ENCODE measurements around the gene COL20A1. TPM values are rescaled to one million over a fixed set of nuclear protein-coding genes. Genes with fewer than 3 reads are reported as not detected.

Gene COL20A1
- total and polyA plus RNA-seq, 2 donors (not counting 1 experiment from before 2014, with no cell fraction given): not detected

DNA sequence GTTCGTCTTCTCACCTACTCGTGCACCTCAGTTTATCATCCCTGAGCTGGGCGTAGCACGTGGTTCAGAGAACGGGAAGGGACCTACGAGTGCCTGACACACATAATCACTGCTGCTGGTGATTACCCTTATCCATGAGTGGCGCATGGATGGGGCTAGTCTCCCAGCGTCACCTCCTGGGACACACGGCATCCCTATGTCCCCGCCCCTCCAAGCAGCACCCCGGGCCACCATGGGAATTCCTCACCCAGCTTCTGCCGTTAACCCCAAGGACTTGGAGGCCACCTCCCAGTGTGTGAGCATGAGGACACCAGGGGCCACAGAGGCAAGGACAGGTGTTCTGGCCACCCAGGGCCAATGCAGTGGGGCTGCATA is 58.3 kb downstream of the COL20A1 start:
- no peaks in the 10 kb centered on the region for H3K36me3 ChIP-seq (replicated peaks in 1 of 2; ENCODE audit: control extremely low read depth in 1 of 2, control insufficient read depth in 1 of 2, extremely low read depth in 1 of 2, insufficient read depth in 2 of 2, low read length in 1 of 2)
- peaks cover 0 to 5% (median 2%) of the 10 kb centered on the region in 4 experiments for H3K27me3 ChIP-seq (replicated peaks in 1 of 4; ENCODE audit: control extremely low read depth in 1 of 4, control insufficient read depth in 3 of 4, insufficient read depth in 4 of 4, low read length in 3 of 4)
- H3K27ac Mint-ChIP-seq: no peak overlapping the region
- no peaks in the 10 kb centered on the region for H3K4me1 Mint-ChIP-seq
- no peak overlapping the region for H3K27ac ChIP-seq (ENCODE audit: low read length in 2 of 2)
- H3K9ac ChIP-seq (ENCODE audit: low read length): no peak overlapping the region
- peaks cover 0 to 18% (median 0%) of the 10 kb centered on the region in 3 donors for H3K9me3 ChIP-seq (ENCODE audit: control extremely low read depth in 1 of 3, control insufficient read depth in 2 of 3, insufficient read depth in 1 of 3, low read length in 2 of 3)
- no peaks in the 10 kb centered on the region for H3K79me2 ChIP-seq (ENCODE audit: control insufficient read depth, insufficient read depth, low read length)
- H2AFZ ChIP-seq (ENCODE audit: insufficient read depth, low read depth, low read length, poor library complexity, severe bottlenecking): no peak overlapping the region
- TF ChIP-seq, protein P1, sequence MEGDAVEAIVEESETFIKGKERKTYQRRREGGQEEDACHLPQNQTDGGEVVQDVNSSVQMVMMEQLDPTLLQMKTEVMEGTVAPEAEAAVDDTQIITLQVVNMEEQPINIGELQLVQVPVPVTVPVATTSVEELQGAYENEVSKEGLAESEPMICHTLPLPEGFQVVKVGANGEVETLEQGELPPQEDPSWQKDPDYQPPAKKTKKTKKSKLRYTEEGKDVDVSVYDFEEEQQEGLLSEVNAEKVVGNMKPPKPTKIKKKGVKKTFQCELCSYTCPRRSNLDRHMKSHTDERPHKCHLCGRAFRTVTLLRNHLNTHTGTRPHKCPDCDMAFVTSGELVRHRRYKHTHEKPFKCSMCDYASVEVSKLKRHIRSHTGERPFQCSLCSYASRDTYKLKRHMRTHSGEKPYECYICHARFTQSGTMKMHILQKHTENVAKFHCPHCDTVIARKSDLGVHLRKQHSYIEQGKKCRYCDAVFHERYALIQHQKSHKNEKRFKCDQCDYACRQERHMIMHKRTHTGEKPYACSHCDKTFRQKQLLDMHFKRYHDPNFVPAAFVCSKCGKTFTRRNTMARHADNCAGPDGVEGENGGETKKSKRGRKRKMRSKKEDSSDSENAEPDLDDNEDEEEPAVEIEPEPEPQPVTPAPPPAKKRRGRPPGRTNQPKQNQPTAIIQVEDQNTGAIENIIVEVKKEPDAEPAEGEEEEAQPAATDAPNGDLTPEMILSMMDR (IDR thresholded peaks at IDR 0.05): no peak
- TF ChIP-seq EZH2 (IDR thresholded peaks at IDR 0.05; ENCODE audit: borderline replicate concordance, insufficient read depth, low read depth, low read length, poor library complexity, severe bottlenecking): no peak
- DNase-seq (no peak), ATAC-seq (ENCODE audit: low read depth) (no peak)
- H3K27me3 Mint-ChIP-seq: no peaks in the 10 kb centered on the region
- no peak overlapping the region for H3K4me3 Mint-ChIP-seq
- H3K4me1 ChIP-seq (ENCODE audit: control insufficient read depth in 2 of 2, insufficient read depth in 2 of 2, low read length in 2 of 2): no peaks in the 10 kb centered on the region
- peaks cover 5% of the 10 kb centered on the region for H3K9me3 Mint-ChIP-seq (ENCODE audit: insufficient read depth)
- POLR2A ChIA-PET: no interaction called here
- no peak overlapping the region for H3K4me3 ChIP-seq (ENCODE audit: control extremely low read depth in 1 of 5, extremely low read depth in 1 of 5, insufficient read depth in 1 of 5, low read depth in 2 of 5, low read length in 4 of 5)
- H4K20me1 ChIP-seq (ENCODE audit: control insufficient read depth, insufficient read depth, low read length, poor library complexity, severe bottlenecking): no peaks in the 10 kb centered on the region
- 92% methylated on average over 12 of the region's 12 CpGs for WGBS (ENCODE audit: insufficient coverage)
- no peak overlapping the region for H3K4me2 ChIP-seq (replicated peaks; ENCODE audit: low read depth, low read length, poor library complexity, severe bottlenecking)
- intact Hi-C loops (cut with micrococcal nuclease): no loop called here
- CTCF ChIA-PET: no interaction called here

DNA sequence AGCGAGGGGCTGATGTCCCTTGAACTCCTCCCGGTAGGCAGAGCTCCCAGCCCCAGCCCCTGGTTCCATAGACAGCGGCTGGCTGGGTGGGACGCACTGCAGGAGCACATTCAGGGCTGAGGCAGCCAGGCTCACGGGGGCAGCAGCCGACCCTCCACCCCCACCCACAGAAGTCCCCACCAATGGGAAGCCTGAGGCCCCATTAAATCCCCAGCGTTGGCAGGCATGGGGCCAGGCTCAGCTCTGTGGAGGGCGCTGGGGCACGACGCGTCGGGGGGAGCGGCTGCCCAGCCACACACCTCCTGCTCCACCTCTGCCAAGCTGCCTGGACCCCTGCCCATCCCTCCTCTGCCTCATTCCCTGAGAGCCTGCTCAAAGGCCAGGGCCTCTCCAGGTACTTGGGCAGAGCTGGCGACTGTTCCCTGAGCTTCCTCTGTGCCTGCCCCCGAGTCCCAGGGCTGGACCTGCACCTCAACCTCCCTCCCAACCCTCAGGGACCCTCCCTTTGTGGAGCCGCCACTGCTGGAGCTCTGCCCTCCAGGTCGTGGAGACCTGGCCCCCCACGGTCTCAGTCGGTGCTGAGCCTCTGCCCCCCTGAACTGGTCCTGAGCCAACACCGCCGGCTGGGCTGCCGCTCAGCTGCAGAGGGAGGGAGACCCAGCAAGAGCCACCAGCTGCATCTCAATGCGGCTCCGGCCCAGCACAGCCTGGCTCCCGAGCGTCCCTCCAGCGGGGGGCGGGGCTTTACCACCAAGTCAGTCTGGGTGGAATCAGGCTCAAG is 59.0 kb downstream of the COL20A1 start:
- no peak overlapping the region for H3K4me3 ChIP-seq (ENCODE audit: control extremely low read depth in 1 of 5, extremely low read depth in 1 of 5, insufficient read depth in 1 of 5, low read depth in 2 of 5, low read length in 4 of 5)
- peaks cover 5% of the 10 kb centered on the region for H3K9me3 Mint-ChIP-seq (ENCODE audit: insufficient read depth)
- H3K4me2 ChIP-seq (replicated peaks; ENCODE audit: low read depth, low read length, poor library complexity, severe bottlenecking): no peak overlapping the region
- H3K9me3 ChIP-seq (ENCODE audit: control extremely low read depth in 1 of 3, control insufficient read depth in 2 of 3, insufficient read depth in 1 of 3, low read length in 2 of 3): peaks cover 0 to 18% (median 0%) of the 10 kb centered on the region in 3 donors
- 53% methylated on average over 28 of the region's 28 CpGs for WGBS (ENCODE audit: insufficient coverage)
- H3K4me1 ChIP-seq (ENCODE audit: control insufficient read depth in 2 of 2, insufficient read depth in 2 of 2, low read length in 2 of 2): no peaks in the 10 kb centered on the region
- ChIA-PET POLR2A (no interaction called here), CTCF (no interaction called here)
- H4K20me1 ChIP-seq (ENCODE audit: control insufficient read depth, insufficient read depth, low read length, poor library complexity, severe bottlenecking): no peaks in the 10 kb centered on the region
- H3K27me3 ChIP-seq (replicated peaks in 1 of 4; ENCODE audit: control extremely low read depth in 1 of 4, control insufficient read depth in 3 of 4, insufficient read depth in 4 of 4, low read length in 3 of 4): peaks cover 0 to 5% (median 2%) of the 10 kb centered on the region in 4 experiments
- no peak overlapping the region for H2AFZ ChIP-seq (ENCODE audit: insufficient read depth, low read depth, low read length, poor library complexity, severe bottlenecking)
- H3K27ac ChIP-seq (ENCODE audit: low read length in 2 of 2): no peak overlapping the region
- no peaks in the 10 kb centered on the region for H3K27me3 Mint-ChIP-seq
- no peaks in the 10 kb centered on the region for H3K36me3 ChIP-seq (replicated peaks in 1 of 2; ENCODE audit: control extremely low read depth in 1 of 2, control insufficient read depth in 1 of 2, extremely low read depth in 1 of 2, insufficient read depth in 2 of 2, low read length in 1 of 2)
- ATAC-seq (ENCODE audit: low read depth) (no peak), DNase-seq (no peak)
- H3K79me2 ChIP-seq (ENCODE audit: control insufficient read depth, insufficient read depth, low read length): no peaks in the 10 kb centered on the region
- no peak overlapping the region for H3K9ac ChIP-seq (ENCODE audit: low read length)
- no peak for TF ChIP-seq EZH2 (IDR thresholded peaks at IDR 0.05; ENCODE audit: borderline replicate concordance, insufficient read depth, low read depth, low read length, poor library complexity, severe bottlenecking)
- TF ChIP-seq, protein P1 (IDR thresholded peaks at IDR 0.05): no peak
- no peak overlapping the region for H3K27ac Mint-ChIP-seq
- no peaks in the 10 kb centered on the region for H3K4me1 Mint-ChIP-seq
- H3K4me3 Mint-ChIP-seq: no peak overlapping the region
- intact Hi-C loops (cut with micrococcal nuclease): no loop called here

Data from B cell (primary cell).